Prostate gland (tissue), 2 donors: ENCODE data around the gene METTL1. TPM values are rescaled to one million over a fixed set of nuclear protein-coding genes. Genes with fewer than 3 reads are reported as not detected.

Source experiments
- DNase-seq: peaks from one replicate; pipeline ENCODE4 v3.0.0-alpha.2; 2019; ENCODE audit warnings: low spot score
- H3K27ac ChIP-seq, 2 donors: fragments of 200-600 bp; sonication (generic); 2 replicates each; pipeline ENCODE4 v1.5.1; 2017 to 2019
- H3K27me3 ChIP-seq: fragments of 200-600 bp; sonication (generic); replicated peaks from 2 replicates; pipeline ENCODE4 v1.5.1; 2019; ENCODE audit not compliant: insufficient read depth
- H3K36me3 ChIP-seq, 2 donors: fragments of 200-600 bp; sonication (generic); 1 replicate in 1 of 2; 2 replicates in 1 of 2; pipeline versions ENCODE4 v1.5.1 to v1.8.1; 2017 to 2019
- H3K4me1 ChIP-seq: fragments of 200-600 bp; sonication (generic); replicated peaks from 2 replicates; pipeline ENCODE4 v1.5.1; 2019
- H3K4me3 ChIP-seq, 2 donors: fragments of 200-600 bp; sonication (generic); 2 replicates each; pipeline ENCODE4 v1.5.1; 2017 to 2019
- H3K9me3 ChIP-seq: fragments of 200-600 bp; sonication (generic); 2 replicates; pipeline ENCODE4 v1.5.1; 2017
- CTCF ChIP-seq, 4 experiments: fragments of 200-600 bp in 2 of 4; fragments of 450-650 bp in 2 of 4; sonication (generic) in 2 of 4; IDR thresholded peaks; 1 replicate in 3 of 4; 2 replicates in 1 of 4; pipeline ENCODE4 v1.5.1; 2016 to 2019; ENCODE audit warnings: antibody characterized with exemption in 4 of 4, mild to moderate bottlenecking in 2 of 4, moderate library complexity in 2 of 4
- POLR2A ChIP-seq: fragments of 450-650 bp; IDR thresholded peaks from one replicate; pipeline ENCODE4 v1.6.1; 2016; ENCODE audit warnings: antibody characterized with exemption, mild to moderate bottlenecking
- POLR2AphosphoS5 ChIP-seq: sonication (generic); formaldehyde crosslinking; IDR thresholded peaks from one replicate; pipeline ENCODE4 v1.6.1; 2017; ENCODE audit warnings: antibody characterized with exemption
- WGBS: methylation state at CpG from one replicate; pipeline ENCODE4 v1.1.5; 2018; 5-methylcytosine and 5-hydroxymethylcytosine counted together
- intact Hi-C: fragments of 100-400 bp; cut with DNase I; formaldehyde crosslinking; loops from one replicate; pipeline ENCODE4 v1.14.2; 2022
- total RNA-seq, 2 donors: library from RNA; depleted of rRNA; stranded (reverse); fragments of >200 nt; gene quantifications; one replicate each; pipeline ENCODE4 v1.1.0, GENCODE V29; 2016

Gene METTL1
- total RNA-seq, 2 donors from 2014 or later: 4.9 to 14.3 TPM

GRCh38 chr12:57726151-57726883 lies 45.6 kb downstream of the METTL1 start:
- no peaks in the 10 kb centered on the region for H3K9me3 ChIP-seq
- intact Hi-C loops: no loop called here
- TF ChIP-seq POLR2A (no peak), POLR2AphosphoS5 (no peak), CTCF (IDR thresholded peaks at IDR 0.05) (peak; percentile 24 to 72 (median 56))
- no peaks in the 10 kb centered on the region for H3K4me1 ChIP-seq
- WGBS: 13% methylated on average over 53 of the region's 79 CpGs
- H3K27ac ChIP-seq: peak overlapping the region; percentile 32 to 51
- H3K36me3 ChIP-seq: peaks cover 0 to under 1% of the 10 kb centered on the region in 2 donors
- peak overlapping the region; percentile 42 to 51 for H3K4me3 ChIP-seq
- no peaks in the 10 kb centered on the region for H3K27me3 ChIP-seq
- peak; percentile 73 for DNase-seq

GRCh38 chr12:57725851-57726150 lies 46.1 kb downstream of the METTL1 start:
- intact Hi-C loops: no loop called here
- peak overlapping the region in 1 of 2 donors; percentile 32 for H3K27ac ChIP-seq

GRCh38 chr12:57724936-57725740 lies 46.8 kb downstream of the METTL1 start:
- no peak for DNase-seq
- Histone ChIP-seq H3K27ac (no peak overlapping the region), H3K4me1 (no peaks in the 10 kb centered on the region), H3K9me3 (no peaks in the 10 kb centered on the region), H3K4me3 (no peak overlapping the region), H3K36me3 (peaks cover 0 to 10% of the 10 kb centered on the region in 2 donors), H3K27me3 (no peaks in the 10 kb centered on the region)
- intact Hi-C loops: no loop called here
- 56% methylated on average over 11 of the region's 11 CpGs for WGBS
- TF ChIP-seq CTCF (IDR thresholded peaks at IDR 0.05) (no peak), POLR2A (no peak), POLR2AphosphoS5 (no peak)

More at GRCh38 chr12:57725851-57726150, 46.1 kb downstream of the METTL1 start:
- Histone ChIP-seq H3K36me3 (peaks cover 0 to 6% of the 10 kb centered on the region in 2 donors), H3K4me1 (no peaks in the 10 kb centered on the region), H3K9me3 (no peaks in the 10 kb centered on the region), H3K4me3 (peak overlapping the region; percentile 42 to 51), H3K27me3 (no peaks in the 10 kb centered on the region)
- DNase-seq: no peak
- 0% methylated on average over 8 of the region's 10 CpGs for WGBS
- no peak for TF ChIP-seq POLR2A
- TF ChIP-seq POLR2AphosphoS5: no peak
- TF ChIP-seq CTCF (IDR thresholded peaks at IDR 0.05): no peak

GRCh38 chr12:57724003-57724935 lies 47.6 kb downstream of the METTL1 start:
- 83% methylated on average over 12 of the region's 12 CpGs for WGBS
- H3K36me3 ChIP-seq: peaks cover under 1 to 12% of the 10 kb centered on the region in 2 donors
- no peak overlapping the region for H3K27ac ChIP-seq
- H3K27me3 ChIP-seq: no peaks in the 10 kb centered on the region
- H3K4me1 ChIP-seq: no peaks in the 10 kb centered on the region
- DNase-seq: no peak
- TF ChIP-seq CTCF (IDR thresholded peaks at IDR 0.05) (no peak), POLR2A (no peak), POLR2AphosphoS5 (no peak)
- H3K9me3 ChIP-seq: no peaks in the 10 kb centered on the region
- H3K4me3 ChIP-seq: no peak overlapping the region
- intact Hi-C loops: no loop called here
